Sigmoid colon (tissue), 4 donors: ENCODE results near the gene RTKN2.

Source experiments
- EP300 ChIP-seq, 4 donors: sonication (generic); formaldehyde crosslinking; IDR thresholded peaks; one replicate each; pipeline ENCODE4 v1.6.1; 2017; ENCODE audit warnings: antibody characterized with exemption in 4 of 4
- TF ChIP-seq, protein P1 (sequence below), 4 experiments: fragments of 450-650 bp in 3 of 4; fragments of 200-600 bp in 1 of 4; IDR thresholded peaks; one replicate each; pipeline ENCODE4 v1.5.1; 2016 to 2019; ENCODE audit warnings: antibody characterized with exemption in 4 of 4, mild to moderate bottlenecking in 3 of 4, moderate library complexity in 2 of 4

DNA sequence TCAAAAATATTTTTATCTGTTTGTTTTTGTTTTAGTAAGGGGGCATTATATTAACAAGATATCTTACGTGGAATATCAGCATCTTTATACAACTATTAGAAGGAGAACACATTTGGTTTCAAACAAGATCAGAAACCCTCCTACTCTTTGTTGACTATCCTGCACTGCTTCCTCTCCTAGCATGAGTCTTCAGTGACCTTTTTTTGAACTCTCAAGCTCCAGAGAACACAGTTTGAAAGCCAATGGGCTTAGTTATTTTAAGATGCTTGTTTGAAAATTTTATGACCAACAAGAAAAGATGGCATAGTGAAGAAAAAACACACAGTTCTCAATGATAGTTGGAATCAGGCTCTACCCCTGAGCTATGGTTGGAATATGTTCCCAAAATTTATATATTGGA, 37.2 kb upstream of the RTKN2 start:
- TF ChIP-seq EP300 (IDR thresholded peaks at IDR 0.05) = no peak
- TF ChIP-seq, protein P1, sequence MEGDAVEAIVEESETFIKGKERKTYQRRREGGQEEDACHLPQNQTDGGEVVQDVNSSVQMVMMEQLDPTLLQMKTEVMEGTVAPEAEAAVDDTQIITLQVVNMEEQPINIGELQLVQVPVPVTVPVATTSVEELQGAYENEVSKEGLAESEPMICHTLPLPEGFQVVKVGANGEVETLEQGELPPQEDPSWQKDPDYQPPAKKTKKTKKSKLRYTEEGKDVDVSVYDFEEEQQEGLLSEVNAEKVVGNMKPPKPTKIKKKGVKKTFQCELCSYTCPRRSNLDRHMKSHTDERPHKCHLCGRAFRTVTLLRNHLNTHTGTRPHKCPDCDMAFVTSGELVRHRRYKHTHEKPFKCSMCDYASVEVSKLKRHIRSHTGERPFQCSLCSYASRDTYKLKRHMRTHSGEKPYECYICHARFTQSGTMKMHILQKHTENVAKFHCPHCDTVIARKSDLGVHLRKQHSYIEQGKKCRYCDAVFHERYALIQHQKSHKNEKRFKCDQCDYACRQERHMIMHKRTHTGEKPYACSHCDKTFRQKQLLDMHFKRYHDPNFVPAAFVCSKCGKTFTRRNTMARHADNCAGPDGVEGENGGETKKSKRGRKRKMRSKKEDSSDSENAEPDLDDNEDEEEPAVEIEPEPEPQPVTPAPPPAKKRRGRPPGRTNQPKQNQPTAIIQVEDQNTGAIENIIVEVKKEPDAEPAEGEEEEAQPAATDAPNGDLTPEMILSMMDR (IDR thresholded peaks at IDR 0.05) = no peak
